ENCODE data around the gene NONO. TPM values are rescaled to one million over a fixed set of nuclear protein-coding genes. Genes with fewer than 3 reads are reported as not detected.
"Not testable (repeated sequence)": the region's sequence is repeated elsewhere in the genome, so short reads cannot be mapped to it uniquely, and the experiment has no call there.

Gene NONO
- total RNA-seq, 4 donors from 2014 or later = 196 to 268 (median 213) TPM

- Histone ChIP-seq H3K36me3 (peaks cover 0 to 31% of the 10 kb centered on the region in 2 donors), H3K27ac (peak overlapping the region; percentile 78 to 93 (median 82)), H3K9me3 (no peaks in the 10 kb centered on the region), H3K4me3 (peak overlapping the region; percentile 42 to 59), H3K4me1 (peaks cover 0 to 20% (median 0%) of the 10 kb centered on the region in 3 donors), H3K27me3 (no peaks in the 10 kb centered on the region)
- ATAC-seq = no peak
- WGBS, 2 donors (ENCODE audit: low coverage in 1 of 2) = 22 to 52% methylated on average over 2 to 3 of the region's 5 CpGs
- TF ChIP-seq CTCF (IDR thresholded peaks at IDR 0.05) (no peak), POLR2A (IDR thresholded peaks at IDR 0.05) (no peak), POLR2AphosphoS5 (IDR thresholded peaks at IDR 0.05) (no peak), EP300 (IDR thresholded peaks at IDR 0.05) (no peak)
Measured at GRCh38 chrX:71302461-71303213, 19.2 kb downstream of the NONO start.

- WGBS, 2 donors (ENCODE audit: low coverage in 1 of 2) = 75 to 80% methylated on average over 2 of the region's 2 CpGs
- Histone ChIP-seq H3K27me3 (no peaks in the 10 kb centered on the region), H3K9me3 (no peaks in the 10 kb centered on the region), H3K36me3 (peaks cover 0 to 12% of the 10 kb centered on the region in 2 donors), H3K4me3 (no peak overlapping the region), H3K27ac (peak overlapping the region in 2 of 4 donors; percentile 19 to 20), H3K4me1 (peaks cover 0 to 20% (median 0%) of the 10 kb centered on the region in 3 donors)
- no peak for ATAC-seq
- TF ChIP-seq EP300 (IDR thresholded peaks at IDR 0.05) (no peak), POLR2AphosphoS5 (IDR thresholded peaks at IDR 0.05) (no peak)
Measured at GRCh38 chrX:71304561-71304960, 21.1 kb downstream of the NONO start.

- 38 to 86% methylated on average over 7 of the region's 7 CpGs for WGBS, 2 donors (ENCODE audit: low coverage in 1 of 2)
- Histone ChIP-seq H3K4me3 (no peak overlapping the region), H3K27ac (peak overlapping the region in 3 of 4 donors; percentile 20 to 63 (median 25)), H3K9me3 (no peaks in the 10 kb centered on the region), H3K27me3 (no peaks in the 10 kb centered on the region), H3K36me3 (no peaks in the 10 kb centered on the region), H3K4me1 (no peaks in the 10 kb centered on the region)
- TF ChIP-seq CTCF (IDR thresholded peaks at IDR 0.05) (no peak), POLR2AphosphoS5 (IDR thresholded peaks at IDR 0.05) (no peak), EP300 (IDR thresholded peaks at IDR 0.05) (no peak), POLR2A (IDR thresholded peaks at IDR 0.05) (no peak)
- no peak for ATAC-seq
Measured at GRCh38 chrX:71315917-71316316, 32.5 kb downstream of the NONO start.

GRCh38 chrX:71316959-71317358, 33.5 kb downstream of the NONO start:
- H3K9me3 ChIP-seq, H3K4me1 ChIP-seq, H3K27me3 ChIP-seq, H3K36me3 ChIP-seq, ATAC-seq, H3K4me3 ChIP-seq: not testable (repeated sequence)
- H3K27ac ChIP-seq = peak overlapping the region in 3 of 4 donors; percentile 25 to 63 (median 51)
- no CpG with 5 or more reads among the region's 1 CpG for WGBS, 2 donors (ENCODE audit: low coverage in 1 of 2)

DNA sequence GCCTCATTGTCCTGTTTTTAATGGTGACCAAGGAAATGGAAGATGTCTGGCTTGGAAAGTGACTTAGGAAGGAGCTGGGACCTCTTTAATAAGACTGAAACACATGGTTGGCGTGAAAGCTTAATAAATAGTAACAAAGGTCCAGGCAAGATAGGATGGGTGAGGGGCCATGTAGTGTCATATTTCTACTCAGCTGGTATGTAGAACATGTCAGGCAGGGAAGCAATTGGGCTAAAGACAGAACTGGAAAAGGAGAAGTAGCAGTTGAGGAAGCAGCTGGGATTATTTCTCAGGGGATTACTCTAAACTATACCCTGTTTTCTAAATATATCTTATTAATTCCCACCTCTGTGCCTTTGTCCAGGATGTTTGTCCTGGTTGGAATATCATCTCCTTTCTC, 36.7 kb downstream of the NONO start:
- H3K27ac ChIP-seq = no peak overlapping the region
- peaks cover 0 to 6% (median 0%) of the 10 kb centered on the region in 3 donors for H3K4me1 ChIP-seq
- no CpG with 5 or more reads among the region's 1 CpG for WGBS, 2 donors (ENCODE audit: low coverage in 1 of 2)
- H3K36me3 ChIP-seq = no peaks in the 10 kb centered on the region
- H3K9me3 ChIP-seq = no peaks in the 10 kb centered on the region
- no peak overlapping the region for H3K4me3 ChIP-seq
- TF ChIP-seq POLR2AphosphoS5 (IDR thresholded peaks at IDR 0.05) = no peak
- TF ChIP-seq POLR2A (IDR thresholded peaks at IDR 0.05) = no peak
- no peak for TF ChIP-seq EP300 (IDR thresholded peaks at IDR 0.05)
- TF ChIP-seq CTCF (IDR thresholded peaks at IDR 0.05) = no peak
- no peaks in the 10 kb centered on the region for H3K27me3 ChIP-seq
- no peak for ATAC-seq

DNA sequence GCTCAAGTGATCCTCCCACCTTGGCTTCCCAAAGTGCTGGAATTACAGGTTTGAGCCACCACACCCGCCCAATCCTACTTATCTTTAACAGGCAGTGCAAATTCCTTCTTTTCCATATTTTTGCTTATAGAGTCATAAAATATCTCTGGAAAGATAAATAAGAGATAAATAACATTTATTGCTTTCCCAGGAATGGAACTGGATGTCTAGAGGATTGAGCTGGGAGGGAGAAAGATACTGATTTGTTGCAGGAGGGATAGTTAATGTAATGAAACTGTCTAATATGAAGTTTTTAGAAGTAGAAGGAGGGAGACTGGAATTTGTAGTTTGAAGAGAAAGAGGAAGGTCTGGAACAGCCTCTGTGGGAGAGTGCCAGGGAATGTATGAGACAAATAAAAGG, 38.3 kb downstream of the NONO start:
- Histone ChIP-seq H3K27me3 (no peaks in the 10 kb centered on the region), H3K27ac (peak overlapping the region in 2 of 4 donors; percentile 45 to 54), H3K4me1 (peaks cover 0 to 6% (median 0%) of the 10 kb centered on the region in 3 donors), H3K36me3 (no peaks in the 10 kb centered on the region), H3K4me3 (no peak overlapping the region), H3K9me3 (no peaks in the 10 kb centered on the region)
- WGBS, 2 donors (ENCODE audit: low coverage in 1 of 2) = 67% methylated on average over 1 of the region's 1 CpG; no CpG with 5 or more reads in 1 of the 2 donors
- no peak for ATAC-seq
- TF ChIP-seq POLR2A (IDR thresholded peaks at IDR 0.05) = no peak
- no peak for TF ChIP-seq CTCF (IDR thresholded peaks at IDR 0.05)
- TF ChIP-seq POLR2AphosphoS5 (IDR thresholded peaks at IDR 0.05) = no peak
- TF ChIP-seq EP300 (IDR thresholded peaks at IDR 0.05) = no peak

GRCh38 chrX:71324452-71324851, 41.0 kb downstream of the NONO start:
- not testable (repeated sequence) for H3K4me3 ChIP-seq, H3K4me1 ChIP-seq, H3K9me3 ChIP-seq, H3K27ac ChIP-seq, ATAC-seq, H3K36me3 ChIP-seq, H3K27me3 ChIP-seq
- WGBS, 2 donors (ENCODE audit: low coverage in 1 of 2) = 96 to 100% methylated on average over 1 to 5 of the region's 11 CpGs
